RWPE2 (cell line): Measurements from ENCODE around the gene RNF141.

Source experiments
- ATAC-seq: fragments of 200-7000 bp; cut with Tn5 transposase; 3 replicates; pipeline ENCODE4 v1.9.1; 2021; ENCODE audit warnings: low read depth
- DNase-seq: peaks from one replicate; pipeline ENCODE4 v3.0.0-alpha.2; 2020; ENCODE audit warnings: low spot score
- H3K27ac ChIP-seq: fragments of 450-650 bp; 2 replicates; pipeline ENCODE4 v1.5.1; 2017; ENCODE audit warnings: mild to moderate bottlenecking; ENCODE audit not compliant: poor library complexity, severe bottlenecking
- H3K27me3 ChIP-seq: fragments of 250-450 bp; sonication (Bioruptor Pico); 2 replicates; pipeline ENCODE4 v1.5.1; 2021; ENCODE audit warnings: mild to moderate bottlenecking, moderate library complexity; ENCODE audit not compliant: insufficient read depth, poor library complexity, severe bottlenecking
- H3K36me3 ChIP-seq: fragments of 250-450 bp; sonication (Bioruptor Pico); 2 replicates; pipeline ENCODE4 v1.5.1; 2020; ENCODE audit warnings: low read depth, mild to moderate bottlenecking, moderate library complexity
- H3K4me1 ChIP-seq: fragments of 250-450 bp; sonication (Bioruptor Pico); 2 replicates; pipeline ENCODE4 v1.5.1; 2021; ENCODE audit warnings: mild to moderate bottlenecking, moderate library complexity; ENCODE audit not compliant: insufficient read depth, poor library complexity, severe bottlenecking
- H3K4me3 ChIP-seq: fragments of 250-450 bp; sonication (Bioruptor Pico); 2 replicates; pipeline ENCODE4 v1.5.1; 2021; ENCODE audit warnings: mild to moderate bottlenecking, moderate library complexity; ENCODE audit not compliant: severe bottlenecking
- H3K9me3 ChIP-seq: fragments of 250-450 bp; sonication (Bioruptor Pico); 2 replicates; pipeline ENCODE4 v1.5.1; 2021; ENCODE audit warnings: mild to moderate bottlenecking, moderate library complexity; ENCODE audit not compliant: severe bottlenecking
- CTCF ChIP-seq: fragments of 450-650 bp; IDR thresholded peaks from one replicate; pipeline ENCODE4 v1.5.1; 2017; ENCODE audit warnings: mild to moderate bottlenecking, moderate library complexity; ENCODE audit not compliant: poor library complexity, severe bottlenecking

The RNF141 gene

DNA sequence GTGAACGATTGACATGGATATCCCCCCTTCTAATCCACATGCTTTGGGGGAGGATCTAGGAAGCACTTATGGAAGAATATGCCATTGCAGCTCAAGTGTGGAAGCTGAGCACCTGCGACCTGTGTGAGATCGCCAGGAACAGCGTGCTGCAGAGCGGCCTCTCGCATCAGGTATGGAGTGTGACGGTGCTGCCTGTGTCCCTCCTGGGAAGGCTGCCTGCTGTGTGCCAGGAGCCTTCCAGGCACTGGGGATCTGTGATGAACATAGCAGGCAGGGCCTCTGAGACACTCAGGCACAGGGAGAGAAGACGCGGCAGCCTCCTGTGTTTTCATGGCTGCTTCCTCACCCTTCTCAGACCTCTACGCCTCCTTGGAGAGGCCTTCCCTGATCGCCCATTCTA lies 36.5 kb downstream of the RNF141 start:
- Histone ChIP-seq H3K36me3 (peaks cover 45% of the 10 kb centered on the region), H3K4me1 (peaks cover 8% of the 10 kb centered on the region), H3K27ac (no peak overlapping the region), H3K27me3 (no peaks in the 10 kb centered on the region), H3K9me3 (no peaks in the 10 kb centered on the region), H3K4me3 (no peak overlapping the region)
- DNase-seq (no peak), ATAC-seq (no peak)
- TF ChIP-seq CTCF = no peak

DNA sequence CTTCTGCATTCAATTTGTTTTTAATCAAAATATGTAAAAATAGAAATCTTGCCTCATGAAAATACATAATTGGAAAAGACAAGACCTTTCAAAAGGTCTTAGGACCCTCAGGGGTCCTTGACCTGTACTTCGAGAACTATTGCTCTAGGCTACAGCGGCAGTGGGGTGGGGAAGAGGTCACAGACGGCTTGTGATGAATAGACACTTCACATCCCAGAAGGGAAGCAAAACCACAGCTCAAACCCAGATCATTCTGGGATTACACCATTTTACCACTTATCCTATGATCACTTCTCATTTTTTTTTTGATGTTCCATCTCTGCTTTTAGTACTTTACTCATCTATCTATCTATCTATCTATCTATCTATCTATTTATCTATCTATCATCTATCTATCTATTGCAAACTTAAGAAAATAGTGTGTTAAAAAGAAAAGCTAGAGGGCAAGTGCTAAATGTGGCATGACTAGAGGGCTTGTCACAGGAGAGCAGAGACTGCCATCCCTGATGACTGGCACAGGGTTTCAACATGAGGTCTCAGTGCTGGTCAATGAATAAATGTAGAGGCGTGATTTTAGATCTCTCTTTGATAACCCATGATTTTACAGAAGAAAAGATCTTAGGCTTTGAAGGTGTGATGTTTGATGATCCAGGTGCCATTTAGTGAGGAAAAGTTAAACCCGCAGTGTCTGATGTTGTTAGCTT lies 37.1 kb downstream of the RNF141 start:
- no peak for TF ChIP-seq CTCF
- no peak for DNase-seq
- Histone ChIP-seq H3K4me3 (no peak overlapping the region), H3K27ac (no peak overlapping the region), H3K9me3 (no peaks in the 10 kb centered on the region), H3K4me1 (peaks cover 8% of the 10 kb centered on the region), H3K27me3 (no peaks in the 10 kb centered on the region), H3K36me3 (peaks cover 46% of the 10 kb centered on the region)
- no peak for ATAC-seq

DNA sequence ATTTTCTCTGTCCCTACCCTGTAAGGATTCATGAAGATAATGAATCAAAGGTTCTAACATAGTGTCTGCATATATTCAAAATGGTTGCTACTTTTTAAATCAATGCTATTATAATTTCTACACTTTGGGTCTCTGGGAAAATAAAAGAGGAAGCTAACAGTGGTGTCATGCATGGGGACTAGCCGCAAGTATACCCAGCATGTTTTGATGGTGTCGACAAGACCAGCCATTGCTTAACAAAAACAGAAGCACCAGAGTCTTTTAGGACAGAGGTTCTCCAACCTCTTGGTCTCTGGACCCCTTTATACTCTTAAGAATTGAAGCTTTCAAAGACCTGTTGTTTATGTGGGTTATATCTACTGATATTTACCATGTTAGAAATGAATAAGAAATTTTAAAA lies 37.8 kb downstream of the RNF141 start:
- no peak overlapping the region for H3K27ac ChIP-seq
- no peak overlapping the region for H3K4me3 ChIP-seq
- H3K27me3 ChIP-seq = no peaks in the 10 kb centered on the region
- no peak for TF ChIP-seq CTCF
- ATAC-seq (no peak), DNase-seq (no peak)
- H3K4me1 ChIP-seq = peaks cover 8% of the 10 kb centered on the region
- peaks cover 46% of the 10 kb centered on the region for H3K36me3 ChIP-seq
- no peaks in the 10 kb centered on the region for H3K9me3 ChIP-seq

- Histone ChIP-seq H3K4me1 (peaks cover 8% of the 10 kb centered on the region), H3K4me3 (no peak overlapping the region), H3K9me3 (no peaks in the 10 kb centered on the region), H3K27ac (no peak overlapping the region), H3K27me3 (no peaks in the 10 kb centered on the region), H3K36me3 (peaks cover 46% of the 10 kb centered on the region)
- ATAC-seq (no peak), DNase-seq (no peak)
- no peak for TF ChIP-seq CTCF
Observed at GRCh38 chr11:10502770-10503169, 38.2 kb downstream of the RNF141 start.

- peaks cover 8% of the 10 kb centered on the region for H3K4me1 ChIP-seq
- no peaks in the 10 kb centered on the region for H3K27me3 ChIP-seq
- DNase-seq = no peak
- H3K36me3 ChIP-seq = peaks cover 46% of the 10 kb centered on the region
- H3K4me3 ChIP-seq = no peak overlapping the region
- no peak for TF ChIP-seq CTCF
- no peak for ATAC-seq
- H3K27ac ChIP-seq = no peak overlapping the region
- no peaks in the 10 kb centered on the region for H3K9me3 ChIP-seq
Observed at GRCh38 chr11:10502065-10502680, 38.8 kb downstream of the RNF141 start.
